ENCODE results near the gene MMP24. TPM values are rescaled to one million over a fixed set of nuclear protein-coding genes. Genes with fewer than 3 reads are reported as not detected.

The MMP24 gene
- total and polyA plus RNA-seq, 4 donors: 0.09 to 0.75 (median 0.42) TPM

DNA sequence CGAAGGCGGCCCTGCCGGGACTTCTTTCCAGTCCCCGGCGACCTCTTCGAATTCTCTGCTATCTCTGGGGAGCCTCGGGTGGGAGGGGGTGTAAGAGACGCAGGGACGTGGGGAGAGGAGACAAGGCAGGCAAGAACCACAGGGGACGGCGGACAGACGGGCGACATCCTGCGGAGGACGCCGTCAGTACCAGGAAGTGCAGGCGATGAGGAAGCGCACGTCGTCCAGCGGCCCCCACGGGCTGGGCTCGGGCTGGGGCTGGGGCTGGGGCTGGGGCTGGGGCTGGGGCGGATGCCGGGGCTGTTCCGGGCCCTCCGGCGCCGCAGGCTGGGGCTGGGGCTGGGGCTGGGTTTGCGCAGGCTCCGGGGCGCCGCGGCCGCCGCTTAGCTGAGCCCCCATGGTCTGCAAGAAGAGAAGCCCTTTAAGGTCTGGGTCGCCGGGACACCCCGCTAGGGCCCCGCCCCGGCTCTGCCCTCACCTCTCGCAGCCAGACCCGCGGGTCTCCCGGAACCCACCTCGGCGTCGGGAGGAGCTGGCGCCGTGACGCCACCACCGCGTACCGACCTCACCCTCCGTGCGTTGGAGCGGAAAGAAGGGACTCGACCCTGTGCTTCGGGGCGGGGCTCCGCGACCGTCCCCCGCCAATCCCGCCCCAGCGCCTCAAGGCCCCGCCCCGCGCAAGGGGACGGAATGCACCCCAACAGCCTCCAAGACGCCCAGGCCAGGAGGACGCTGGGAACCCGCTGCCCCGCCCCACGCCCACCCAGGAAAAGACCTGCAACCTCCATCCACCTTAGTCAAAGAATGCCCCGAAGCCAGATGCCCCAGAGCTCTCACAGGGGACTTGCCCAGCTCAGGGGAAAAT lies 51.3 kb downstream of the MMP24 start, which contains the start of gene MMP24OS:
Gene MMP24OS, minus strand, starts transcription at position 592 of the 865 bp plus-strand sequence. Its CDS starts 193 bp downstream, at position 399.
- Histone ChIP-seq H3K36me3 (ENCODE audit: control insufficient read depth in 4 of 4, insufficient read depth in 3 of 4, low read depth in 1 of 4, low read length in 3 of 4) (peaks cover 13 to 28% (median 23%) of the 10 kb centered on the region in 4 donors), H3K9ac (ENCODE audit: low read depth in 1 of 2, low read length in 2 of 2) (peak within 1 kb of the TSS; percentile 72 to 94), H3K27ac (ENCODE audit: low read depth in 1 of 2, low read length in 2 of 2) (peak within 1 kb of the TSS; percentile 90 to 91), H3K27me3 (ENCODE audit: control insufficient read depth in 4 of 4, insufficient read depth in 4 of 4, low read length in 3 of 4) (no peaks in the 10 kb centered on the region), H3K9me3 (ENCODE audit: control insufficient read depth in 4 of 4, low read length in 3 of 4) (no peaks in the 10 kb centered on the region), H3K4me1 (ENCODE audit: control insufficient read depth in 4 of 4, insufficient read depth in 4 of 4, low read length in 3 of 4) (peaks cover 0 to 14% (median 7%) of the 10 kb centered on the region in 4 donors), H3K4me3 (ENCODE audit: low read depth in 1 of 3, low read length in 3 of 3) (peak within 1 kb of the TSS; percentile 82 to 89 (median 87))
- under 1% methylated on average over 76 of the region's 76 CpGs for WGBS
- peak; percentile 65 for TF ChIP-seq SP1 (IDR thresholded peaks at IDR 0.05)
- TF ChIP-seq, protein P1, sequence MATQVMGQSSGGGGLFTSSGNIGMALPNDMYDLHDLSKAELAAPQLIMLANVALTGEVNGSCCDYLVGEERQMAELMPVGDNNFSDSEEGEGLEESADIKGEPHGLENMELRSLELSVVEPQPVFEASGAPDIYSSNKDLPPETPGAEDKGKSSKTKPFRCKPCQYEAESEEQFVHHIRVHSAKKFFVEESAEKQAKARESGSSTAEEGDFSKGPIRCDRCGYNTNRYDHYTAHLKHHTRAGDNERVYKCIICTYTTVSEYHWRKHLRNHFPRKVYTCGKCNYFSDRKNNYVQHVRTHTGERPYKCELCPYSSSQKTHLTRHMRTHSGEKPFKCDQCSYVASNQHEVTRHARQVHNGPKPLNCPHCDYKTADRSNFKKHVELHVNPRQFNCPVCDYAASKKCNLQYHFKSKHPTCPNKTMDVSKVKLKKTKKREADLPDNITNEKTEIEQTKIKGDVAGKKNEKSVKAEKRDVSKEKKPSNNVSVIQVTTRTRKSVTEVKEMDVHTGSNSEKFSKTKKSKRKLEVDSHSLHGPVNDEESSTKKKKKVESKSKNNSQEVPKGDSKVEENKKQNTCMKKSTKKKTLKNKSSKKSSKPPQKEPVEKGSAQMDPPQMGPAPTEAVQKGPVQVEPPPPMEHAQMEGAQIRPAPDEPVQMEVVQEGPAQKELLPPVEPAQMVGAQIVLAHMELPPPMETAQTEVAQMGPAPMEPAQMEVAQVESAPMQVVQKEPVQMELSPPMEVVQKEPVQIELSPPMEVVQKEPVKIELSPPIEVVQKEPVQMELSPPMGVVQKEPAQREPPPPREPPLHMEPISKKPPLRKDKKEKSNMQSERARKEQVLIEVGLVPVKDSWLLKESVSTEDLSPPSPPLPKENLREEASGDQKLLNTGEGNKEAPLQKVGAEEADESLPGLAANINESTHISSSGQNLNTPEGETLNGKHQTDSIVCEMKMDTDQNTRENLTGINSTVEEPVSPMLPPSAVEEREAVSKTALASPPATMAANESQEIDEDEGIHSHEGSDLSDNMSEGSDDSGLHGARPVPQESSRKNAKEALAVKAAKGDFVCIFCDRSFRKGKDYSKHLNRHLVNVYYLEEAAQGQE (IDR thresholded peaks at IDR 0.05): peak; percentile 51
- peak; percentile 59 for TF ChIP-seq TAF1 (conservative IDR thresholded peaks at IDR 0.05)
- TF ChIP-seq JUND (IDR thresholded peaks at IDR 0.05): peak in 1 of 2 donors; percentile 16
- TF ChIP-seq, protein P2, sequence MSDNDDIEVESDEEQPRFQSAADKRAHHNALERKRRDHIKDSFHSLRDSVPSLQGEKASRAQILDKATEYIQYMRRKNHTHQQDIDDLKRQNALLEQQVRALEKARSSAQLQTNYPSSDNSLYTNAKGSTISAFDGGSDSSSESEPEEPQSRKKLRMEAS (IDR thresholded peaks at IDR 0.05): no peak
- TF ChIP-seq NR2F2 (IDR thresholded peaks at IDR 0.05): peak; percentile 26
- TF ChIP-seq RAD21 (IDR thresholded peaks at IDR 0.05): peak in 1 of 2 donors; percentile 16
- TF ChIP-seq RXRA (IDR thresholded peaks at IDR 0.05): peak in 1 of 2 donors; percentile 17
- TF ChIP-seq HNF4A (conservative IDR thresholded peaks at IDR 0.05): peak in 1 of 2 donors; percentile 27
- TF ChIP-seq GABPA (IDR thresholded peaks at IDR 0.05 in 1 of 2, conservative IDR thresholded peaks at IDR 0.05 in 1 of 2): peak in 1 of 2 donors; percentile 45
- TF ChIP-seq, protein P3, sequence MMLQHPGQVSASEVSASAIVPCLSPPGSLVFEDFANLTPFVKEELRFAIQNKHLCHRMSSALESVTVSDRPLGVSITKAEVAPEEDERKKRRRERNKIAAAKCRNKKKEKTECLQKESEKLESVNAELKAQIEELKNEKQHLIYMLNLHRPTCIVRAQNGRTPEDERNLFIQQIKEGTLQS (IDR thresholded peaks at IDR 0.05): no peak
- peak; percentile 87 for DNase-seq (ENCODE audit: low spot score)

DNA sequence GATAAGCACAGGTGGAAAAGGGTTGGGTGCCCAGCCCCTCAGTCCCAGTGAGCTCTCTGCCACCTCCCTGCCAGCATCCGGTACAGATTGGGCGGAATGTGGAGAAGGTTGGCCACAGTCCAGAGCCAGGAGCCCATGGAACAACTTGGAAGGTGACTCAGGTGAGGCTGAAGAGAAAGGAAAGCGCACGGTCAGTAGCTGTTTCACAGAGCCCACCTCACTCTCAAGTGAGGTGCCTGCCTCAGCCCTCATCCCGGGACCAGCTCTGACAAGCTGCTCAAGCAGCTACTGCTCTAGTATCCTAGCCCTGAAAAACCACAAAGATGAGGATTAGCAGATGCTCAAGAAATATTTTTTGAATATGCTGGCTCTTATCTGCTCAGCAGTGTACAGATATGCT lies 52.5 kb downstream of the MMP24 start:
- 94% methylated on average over 5 of the region's 5 CpGs for WGBS
- no peak overlapping the region for H3K4me3 ChIP-seq (ENCODE audit: low read depth in 1 of 3, low read length in 3 of 3)
- peaks cover 3 to 18% (median 15%) of the 10 kb centered on the region in 4 donors for H3K4me1 ChIP-seq (ENCODE audit: control insufficient read depth in 4 of 4, insufficient read depth in 4 of 4, low read length in 3 of 4)

More for the DNA sequence above, 52.5 kb downstream of the MMP24 start:
- DNase-seq (ENCODE audit: low spot score): no peak
- Histone ChIP-seq H3K27ac (ENCODE audit: low read depth in 1 of 2, low read length in 2 of 2) (no peak overlapping the region), H3K36me3 (ENCODE audit: control insufficient read depth in 4 of 4, insufficient read depth in 3 of 4, low read depth in 1 of 4, low read length in 3 of 4) (peaks cover 13 to 28% (median 23%) of the 10 kb centered on the region in 4 donors), H3K9ac (ENCODE audit: low read depth in 1 of 2, low read length in 2 of 2) (no peak overlapping the region), H3K27me3 (ENCODE audit: control insufficient read depth in 4 of 4, insufficient read depth in 4 of 4, low read length in 3 of 4) (no peaks in the 10 kb centered on the region), H3K9me3 (ENCODE audit: control insufficient read depth in 4 of 4, low read length in 3 of 4) (no peaks in the 10 kb centered on the region)
- no peak for TF ChIP-seq FOXA1 (IDR thresholded peaks at IDR 0.05)
- no peak for TF ChIP-seq HNF4A (conservative IDR thresholded peaks at IDR 0.05)
- no peak for TF ChIP-seq YY1 (IDR thresholded peaks at IDR 0.05)
- no peak for TF ChIP-seq NR2F2 (IDR thresholded peaks at IDR 0.05)
- TF ChIP-seq RXRA (IDR thresholded peaks at IDR 0.05): no peak
- TF ChIP-seq, protein P4, sequence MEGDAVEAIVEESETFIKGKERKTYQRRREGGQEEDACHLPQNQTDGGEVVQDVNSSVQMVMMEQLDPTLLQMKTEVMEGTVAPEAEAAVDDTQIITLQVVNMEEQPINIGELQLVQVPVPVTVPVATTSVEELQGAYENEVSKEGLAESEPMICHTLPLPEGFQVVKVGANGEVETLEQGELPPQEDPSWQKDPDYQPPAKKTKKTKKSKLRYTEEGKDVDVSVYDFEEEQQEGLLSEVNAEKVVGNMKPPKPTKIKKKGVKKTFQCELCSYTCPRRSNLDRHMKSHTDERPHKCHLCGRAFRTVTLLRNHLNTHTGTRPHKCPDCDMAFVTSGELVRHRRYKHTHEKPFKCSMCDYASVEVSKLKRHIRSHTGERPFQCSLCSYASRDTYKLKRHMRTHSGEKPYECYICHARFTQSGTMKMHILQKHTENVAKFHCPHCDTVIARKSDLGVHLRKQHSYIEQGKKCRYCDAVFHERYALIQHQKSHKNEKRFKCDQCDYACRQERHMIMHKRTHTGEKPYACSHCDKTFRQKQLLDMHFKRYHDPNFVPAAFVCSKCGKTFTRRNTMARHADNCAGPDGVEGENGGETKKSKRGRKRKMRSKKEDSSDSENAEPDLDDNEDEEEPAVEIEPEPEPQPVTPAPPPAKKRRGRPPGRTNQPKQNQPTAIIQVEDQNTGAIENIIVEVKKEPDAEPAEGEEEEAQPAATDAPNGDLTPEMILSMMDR (IDR thresholded peaks at IDR 0.05; ENCODE audit: low read depth, low read length, missing input control): no peak
- TF ChIP-seq EGR1 (IDR thresholded peaks at IDR 0.05; ENCODE audit: low read depth in 2 of 2): no peak

Data from liver (tissue), 9 donors.